Fibroblast of villous mesenchyme (primary cell): ENCODE data around the gene DCLK1. TPM values are rescaled to one million over a fixed set of nuclear protein-coding genes. Genes with fewer than 3 reads are reported as not detected.

Source experiments
- DNase-seq: peaks from one replicate; pipeline ENCODE4 v3.0.0-alpha.2; 2010; ENCODE audit warnings: low read depth
- H3K4me3 ChIP-seq: 2 replicates; pipeline ENCODE4 v1.5.1; 2011; ENCODE audit warnings: low read depth, mild to moderate bottlenecking, low read length
- CTCF ChIP-seq: IDR thresholded peaks from 2 replicates; pipeline ENCODE4 v1.5.1; 2012; ENCODE audit warnings: low read depth, mild to moderate bottlenecking, low read length; ENCODE audit not compliant: insufficient read depth
- total RNA-seq: library from RNA; depleted of rRNA; stranded (reverse); fragments of >200 nt; gene quantifications from 2 replicates; pipeline ENCODE4 v1.2.3, GENCODE V29; 2012

The DCLK1 gene
- total RNA-seq, 1 donor: 0.86 TPM

- TF ChIP-seq CTCF: no peak
- H3K4me3 ChIP-seq: no peak overlapping the region
- DNase-seq: no peak
These were observed 62.2 kb downstream of the DCLK1 start for GRCh38 chr13:36068991-36069390.

- no peak overlapping the region for H3K4me3 ChIP-seq
- DNase-seq: no peak
- no peak for TF ChIP-seq CTCF
These were observed 62.6 kb downstream of the DCLK1 start for GRCh38 chr13:36068566-36068965.

GRCh38 chr13:36067746-36068381 is 63.3 kb downstream of the DCLK1 start:
- no peak overlapping the region for H3K4me3 ChIP-seq
- no peak for TF ChIP-seq CTCF
- no peak for DNase-seq

GRCh38 chr13:36062249-36062648 is 68.9 kb downstream of the DCLK1 start:
- no peak overlapping the region for H3K4me3 ChIP-seq
- DNase-seq: no peak
- no peak for TF ChIP-seq CTCF

- no peak overlapping the region for H3K4me3 ChIP-seq
- no peak for DNase-seq
- no peak for TF ChIP-seq CTCF
These were observed 69.6 kb downstream of the DCLK1 start for GRCh38 chr13:36061621-36062020.

- TF ChIP-seq CTCF: no peak
- no peak for DNase-seq
These were observed 70.1 kb downstream of the DCLK1 start for GRCh38 chr13:36061054-36061453.

GRCh38 chr13:36059321-36059720 is 71.9 kb downstream of the DCLK1 start:
- TF ChIP-seq CTCF: no peak
- no peak for DNase-seq
- no peak overlapping the region for H3K4me3 ChIP-seq

More at GRCh38 chr13:36061054-36061453, 70.1 kb downstream of the DCLK1 start:
- no peak overlapping the region for H3K4me3 ChIP-seq
